Large intestine (tissue), 3 donors: ENCODE data around the gene SPRR1B. TPM values are rescaled to one million over a fixed set of nuclear protein-coding genes. Genes with fewer than 3 reads are reported as not detected.
"Not testable (repeated sequence)": the region's sequence is repeated elsewhere in the genome, so short reads cannot be mapped to it uniquely, and the experiment has no call there.

ENCODE experiments used
- DNase-seq, 2 donors: peaks; one replicate each; pipeline versions ENCODE4 v3.0.0 to v3.0.0-alpha.2; 2013
- H3K27ac ChIP-seq: one replicate; pipeline ENCODE4 v1.5.1; 2013; ENCODE audit warnings: low read length
- H3K27me3 ChIP-seq: 2 replicates; pipeline ENCODE4 v1.6.1; 2013; ENCODE audit warnings: low read length; ENCODE audit not compliant: control insufficient read depth, insufficient read depth
- H3K36me3 ChIP-seq: 2 replicates; pipeline ENCODE4 v1.6.1; 2013; ENCODE audit warnings: low read length; ENCODE audit not compliant: control insufficient read depth, insufficient read depth
- H3K4me1 ChIP-seq: one replicate; pipeline ENCODE4 v1.6.1; 2013; ENCODE audit warnings: low read length; ENCODE audit not compliant: control insufficient read depth, insufficient read depth
- H3K4me3 ChIP-seq: one replicate; pipeline ENCODE4 v1.5.1; 2013; ENCODE audit warnings: low read length
- H3K9me3 ChIP-seq: one replicate; pipeline ENCODE4 v1.6.1; 2013; ENCODE audit warnings: mild to moderate bottlenecking, low read depth, low read length, moderate library complexity; ENCODE audit not compliant: control insufficient read depth
- WGBS: methylation state at CpG from one replicate; pipeline ENCODE4 v1.1.5; 2013; ENCODE audit warnings: low lambda C conversion rate; ENCODE audit not compliant: insufficient coverage; 5-methylcytosine and 5-hydroxymethylcytosine counted together
- polyA plus RNA-seq: library from polyadenylated mRNA; unstranded; fragments of 120-200 nt; gene quantifications from one replicate; pipeline ENCODE4 v1.2.1, GENCODE V29; 2013

Gene SPRR1B
- polyA plus RNA-seq, 1 donor = not detected

DNA sequence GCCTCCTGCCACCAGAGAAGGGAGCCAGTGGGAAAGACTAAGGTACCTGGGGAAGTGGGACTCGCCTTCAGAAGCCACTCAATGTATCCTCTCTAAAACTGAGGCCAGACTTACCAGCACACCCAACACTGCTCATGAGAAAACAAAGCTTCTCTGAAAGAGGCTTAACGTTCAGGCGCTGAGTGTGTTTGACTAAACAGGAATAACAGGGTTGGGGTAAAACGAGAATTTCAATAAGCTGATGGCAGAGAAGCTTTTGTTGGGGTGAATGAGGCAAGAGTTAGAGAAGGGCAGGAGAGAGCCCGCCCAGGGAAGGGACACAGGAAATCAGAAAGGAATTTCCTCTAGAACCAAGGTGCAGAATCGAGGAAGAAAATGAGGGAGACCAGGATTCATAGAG lies 31.2 kb upstream of the SPRR1B start:
- Histone ChIP-seq H3K4me3 (no peak overlapping the region), H3K27me3 (peaks cover 3% of the 10 kb centered on the region), H3K36me3 (no peaks in the 10 kb centered on the region), H3K27ac (no peak overlapping the region), H3K9me3 (no peaks in the 10 kb centered on the region), H3K4me1 (no peaks in the 10 kb centered on the region)
- 100% methylated on average over 1 of the region's 6 CpGs for WGBS
- DNase-seq = no peak

- Histone ChIP-seq H3K36me3 (no peaks in the 10 kb centered on the region), H3K4me1 (no peaks in the 10 kb centered on the region), H3K27me3 (peaks cover 3% of the 10 kb centered on the region), H3K9me3 (no peaks in the 10 kb centered on the region), H3K27ac (no peak overlapping the region), H3K4me3 (no peak overlapping the region)
- WGBS = no CpG with 5 or more reads among the region's 1 CpG
- no peak for DNase-seq
These were observed 30.7 kb upstream of the SPRR1B start for GRCh38 chr1:153000294-153000693.

DNA sequence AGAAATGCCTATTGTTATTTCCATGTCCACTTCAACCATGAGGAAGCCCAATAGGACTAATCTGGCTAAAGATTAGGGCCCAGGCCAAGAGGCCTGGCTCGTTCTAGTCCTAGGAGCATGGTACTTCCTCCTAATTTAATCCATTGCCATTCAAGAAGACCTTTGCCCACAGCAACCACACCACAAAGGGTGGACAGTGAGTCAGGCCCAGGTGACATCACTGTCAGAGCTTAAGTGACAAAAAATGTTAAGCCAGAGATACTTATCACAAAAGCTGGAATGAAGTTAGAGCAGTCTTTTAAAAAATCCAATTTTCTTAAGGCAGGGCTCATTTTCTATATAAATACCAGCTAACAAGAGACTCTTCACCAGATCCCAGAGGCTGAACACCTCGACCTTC lies 29.6 kb upstream of the SPRR1B start, which contains the start of gene SPRR3:
TSS of gene SPRR3 (plus strand) at position 368 of the 400 bp plus-strand sequence. CDS start 1,272 bp downstream, outside the sequence.
- Histone ChIP-seq H3K4me1 (no peaks in the 10 kb centered on the region), H3K27ac (no peak within 1 kb of the TSS), H3K4me3 (no peak within 1 kb of the TSS), H3K27me3 (peaks cover 3% of the 10 kb centered on the region), H3K9me3 (no peaks in the 10 kb centered on the region), H3K36me3 (no peaks in the 10 kb centered on the region)
- WGBS = 40% methylated on average over 1 of the region's 2 CpGs
- DNase-seq = no peak

DNA sequence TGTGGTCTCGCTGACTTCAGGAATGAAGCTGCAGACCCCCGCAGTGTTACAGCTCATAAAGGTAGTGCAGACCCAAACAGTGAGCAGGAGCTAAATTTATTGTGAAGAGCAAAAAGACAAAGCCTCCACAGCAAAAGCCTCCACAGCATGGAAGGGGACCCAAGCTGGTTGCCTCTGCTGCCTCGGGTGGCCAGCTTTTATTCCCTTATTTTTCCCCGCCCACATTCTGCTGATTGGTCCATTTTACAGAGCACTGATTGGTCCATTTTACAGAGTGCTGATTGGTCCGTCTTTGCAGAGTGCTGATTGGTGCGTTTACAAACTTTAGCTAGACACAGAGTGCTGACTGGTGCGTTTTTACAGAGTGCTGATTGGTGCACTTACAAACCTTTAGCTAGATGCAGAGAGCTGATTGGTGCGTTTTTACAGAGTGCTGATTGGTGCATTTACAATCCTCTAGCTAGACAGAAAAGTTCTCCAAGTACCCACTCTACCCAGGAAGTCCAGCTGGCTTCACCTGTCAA lies 19.7 kb upstream of the SPRR1B start:
- not testable (repeated sequence) for H3K27me3 ChIP-seq, H3K9me3 ChIP-seq, H3K4me3 ChIP-seq, H3K27ac ChIP-seq, H3K36me3 ChIP-seq, H3K4me1 ChIP-seq, DNase-seq
- 50% methylated on average over 1 of the region's 8 CpGs for WGBS

DNA sequence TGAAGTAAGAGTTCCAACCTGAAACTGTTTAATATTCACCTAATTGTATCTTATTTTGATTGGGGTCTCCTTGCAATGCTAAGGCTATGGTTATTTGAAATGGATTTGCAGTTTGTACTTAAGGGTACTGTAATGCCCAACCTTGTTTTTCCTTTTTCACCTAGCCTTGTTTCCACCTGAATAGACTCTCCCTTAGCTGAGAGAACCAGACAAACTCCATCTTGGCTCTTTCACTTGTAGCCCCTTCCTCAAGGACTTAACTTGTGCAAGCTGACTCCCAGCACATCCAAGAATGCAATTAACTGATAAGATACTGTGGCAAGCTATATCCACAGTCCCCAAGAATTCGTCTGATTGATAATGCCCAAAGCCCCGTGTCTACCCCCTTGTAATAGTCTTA lies 9.2 kb upstream of the SPRR1B start:
- H3K4me1 ChIP-seq, H3K9me3 ChIP-seq, H3K4me3 ChIP-seq, H3K27ac ChIP-seq, H3K27me3 ChIP-seq, H3K36me3 ChIP-seq, DNase-seq: not testable (repeated sequence)
- WGBS = no CpG with 5 or more reads among the region's 2 CpGs

GRCh38 chr1:153022340-153022739 lies 8.7 kb upstream of the SPRR1B start:
- not testable (repeated sequence) for H3K36me3 ChIP-seq, H3K27me3 ChIP-seq, H3K9me3 ChIP-seq, DNase-seq, H3K4me1 ChIP-seq, H3K4me3 ChIP-seq, H3K27ac ChIP-seq
- no CpG with 5 or more reads among the region's 9 CpGs for WGBS

- no peaks in the 10 kb centered on the region for H3K4me1 ChIP-seq
- no peak overlapping the region for H3K4me3 ChIP-seq
- no peaks in the 10 kb centered on the region for H3K9me3 ChIP-seq
- no CpG with 5 or more reads among the region's 7 CpGs for WGBS
- no peak for DNase-seq
- H3K27me3 ChIP-seq = no peaks in the 10 kb centered on the region
- no peaks in the 10 kb centered on the region for H3K36me3 ChIP-seq
- H3K27ac ChIP-seq = no peak overlapping the region
These were observed 7.9 kb upstream of the SPRR1B start for GRCh38 chr1:153023109-153023508.

DNA sequence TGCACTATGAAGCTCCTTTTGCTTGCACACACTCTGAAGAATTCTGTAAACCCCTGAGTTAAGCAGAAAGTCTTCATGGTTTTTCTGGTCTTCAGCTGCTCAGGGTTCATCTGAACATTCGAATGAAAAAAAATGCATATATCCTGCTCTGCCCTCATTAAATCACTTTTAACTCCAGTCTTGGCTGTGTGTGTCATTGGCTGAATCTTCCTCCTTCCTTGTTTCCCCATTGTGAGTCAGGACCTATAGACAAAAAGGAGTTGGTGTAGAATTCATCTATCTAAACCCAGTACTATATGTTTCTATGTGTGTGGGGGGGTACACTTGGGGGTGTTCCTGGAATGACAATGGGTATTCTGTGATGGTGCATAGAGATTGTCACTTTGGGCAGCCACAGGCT lies 6.6 kb upstream of the SPRR1B start:
- WGBS = no CpG with 5 or more reads among the region's 1 CpG
- no peaks in the 10 kb centered on the region for H3K27me3 ChIP-seq
- H3K9me3 ChIP-seq = no peaks in the 10 kb centered on the region
- no peak overlapping the region for H3K27ac ChIP-seq
- DNase-seq = no peak
- no peaks in the 10 kb centered on the region for H3K4me1 ChIP-seq
- H3K4me3 ChIP-seq = no peak overlapping the region
- H3K36me3 ChIP-seq = no peaks in the 10 kb centered on the region

DNA sequence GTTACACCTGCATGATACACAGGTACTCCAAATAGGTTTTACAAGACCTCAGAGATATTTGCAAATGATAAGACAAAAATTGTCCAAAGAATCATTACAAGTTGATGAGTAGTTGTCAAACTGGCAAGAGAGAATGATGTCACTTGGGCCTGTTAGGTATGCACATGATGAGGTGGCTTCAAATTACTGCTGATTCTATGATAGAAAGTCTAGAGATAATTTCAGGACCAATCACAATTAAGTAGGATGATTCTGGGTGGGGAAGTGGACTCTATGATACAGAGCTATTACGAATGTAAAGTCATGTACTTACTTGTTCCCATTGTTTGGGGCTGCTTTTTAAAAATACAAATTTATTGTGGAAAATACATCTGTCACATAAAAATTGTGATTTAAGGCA lies 5.2 kb upstream of the SPRR1B start:
- Histone ChIP-seq H3K4me3 (no peak overlapping the region), H3K9me3 (no peaks in the 10 kb centered on the region), H3K36me3 (no peaks in the 10 kb centered on the region), H3K4me1 (no peaks in the 10 kb centered on the region), H3K27ac (no peak overlapping the region), H3K27me3 (no peaks in the 10 kb centered on the region)
- DNase-seq = no peak
- 100% methylated on average over 1 of the region's 1 CpG for WGBS

DNA sequence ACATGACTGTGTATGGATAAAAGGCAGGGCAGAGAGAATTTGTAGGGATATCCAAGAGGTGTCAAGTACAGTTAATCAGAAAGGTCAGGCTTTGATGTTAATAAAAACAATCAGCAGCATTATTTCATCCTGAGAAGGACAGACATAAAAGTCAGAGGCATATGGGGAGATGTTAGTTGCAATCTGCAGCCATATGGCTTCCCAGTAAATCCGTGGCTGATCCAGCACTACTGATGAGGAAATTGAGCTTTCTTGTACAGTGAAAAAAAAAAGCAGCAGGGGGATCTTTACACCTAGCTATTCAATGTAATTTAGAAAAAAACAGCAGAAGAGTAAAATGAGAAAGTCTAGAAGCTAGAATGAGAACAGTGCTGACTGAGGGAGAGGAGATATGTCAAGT lies 2.2 kb upstream of the SPRR1B start:
- Histone ChIP-seq H3K36me3 (no peaks in the 10 kb centered on the region), H3K27me3 (no peaks in the 10 kb centered on the region), H3K4me3 (no peak overlapping the region), H3K27ac (no peak overlapping the region), H3K4me1 (no peaks in the 10 kb centered on the region), H3K9me3 (no peaks in the 10 kb centered on the region)
- no peak for DNase-seq
- WGBS = no CpG with 5 or more reads among the region's 1 CpG

DNA sequence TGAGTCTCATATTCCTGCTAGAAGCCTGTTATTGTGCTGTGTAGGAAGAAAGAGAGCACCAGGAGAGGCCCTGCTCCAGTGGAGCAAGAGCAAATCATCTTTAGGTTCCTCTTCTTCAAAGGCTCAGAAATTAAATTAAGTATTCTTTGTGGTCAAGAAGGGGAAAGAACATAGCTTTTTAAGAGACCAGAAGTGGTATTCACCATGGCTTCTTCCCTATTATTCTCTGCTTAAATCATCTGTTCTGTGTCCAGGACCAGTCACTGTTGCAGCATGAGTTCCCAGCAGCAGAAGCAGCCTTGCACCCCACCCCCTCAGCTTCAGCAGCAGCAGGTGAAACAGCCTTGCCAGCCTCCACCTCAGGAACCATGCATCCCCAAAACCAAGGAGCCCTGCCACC lies 1.1 kb downstream of the SPRR1B start:
- DNase-seq = no peak
- no peak overlapping the region for H3K4me3 ChIP-seq
- H3K9me3 ChIP-seq = no peaks in the 10 kb centered on the region
- no peaks in the 10 kb centered on the region for H3K36me3 ChIP-seq
- H3K27me3 ChIP-seq = no peaks in the 10 kb centered on the region
- no peaks in the 10 kb centered on the region for H3K4me1 ChIP-seq
- H3K27ac ChIP-seq = no peak overlapping the region
